GM23338 (cell line): Measurements from ENCODE around the gene DNTTIP2. TPM values are rescaled to one million over a fixed set of nuclear protein-coding genes. Genes with fewer than 3 reads are reported as not detected.

Experiments used
- ATAC-seq: fragments of 200-7000 bp; cut with Tn5 transposase; 3 replicates; pipeline ENCODE4 v1.9.1; 2020
- DNase-seq: peaks from one replicate; pipeline ENCODE4 v3.0.0-alpha.2; 2015; ENCODE audit warnings: low spot score
- H2AFZ ChIP-seq: fragments of 200-600 bp; sonication (generic); 2 replicates; pipeline ENCODE4 v1.8.0; 2016; ENCODE audit warnings: antibody characterized with exemption, mild to moderate bottlenecking, moderate library complexity
- H3F3A ChIP-seq: fragments of 200-600 bp; sonication (generic); replicated peaks from 2 replicates; pipeline ENCODE4 v1.8.0; 2017; ENCODE audit warnings: antibody characterized with exemption, mixed run types, low read depth
- H3K27ac ChIP-seq: fragments of 200-600 bp; sonication (generic); 2 replicates; pipeline ENCODE4 v1.6.1; 2016; ENCODE audit warnings: low read depth
- H3K27me3 ChIP-seq: fragments of 200-600 bp; sonication (generic); 2 replicates; pipeline ENCODE4 v1.8.0; 2016; ENCODE audit warnings: mild to moderate bottlenecking, mixed run types, moderate library complexity; ENCODE audit not compliant: insufficient read depth
- H3K36me3 ChIP-seq: fragments of 200-600 bp; sonication (generic); 2 replicates; pipeline ENCODE4 v1.8.0; 2016; ENCODE audit warnings: mild to moderate bottlenecking; ENCODE audit not compliant: insufficient read depth
- H3K4me1 ChIP-seq: fragments of 200-600 bp; sonication (generic); 2 replicates; pipeline ENCODE4 v1.8.0; 2016; ENCODE audit warnings: mild to moderate bottlenecking, moderate library complexity; ENCODE audit not compliant: insufficient read depth
- H3K4me2 ChIP-seq: fragments of 200-600 bp; sonication (generic); 2 replicates; pipeline ENCODE4 v1.7.1; 2017; ENCODE audit warnings: mixed run types
- H3K4me3 ChIP-seq: fragments of 200-600 bp; sonication (generic); 2 replicates; pipeline ENCODE4 v1.6.1; 2016; ENCODE audit warnings: mixed run types
- H3K79me2 ChIP-seq: fragments of 200-600 bp; sonication (generic); replicated peaks from 2 replicates; pipeline ENCODE4 v1.8.0; 2017; ENCODE audit warnings: mild to moderate bottlenecking; ENCODE audit not compliant: insufficient read depth
- H3K9me2 ChIP-seq: fragments of 200-600 bp; sonication (generic); 2 replicates; pipeline ENCODE4 v1.8.0; 2017; ENCODE audit not compliant: insufficient read depth
- H4K20me1 ChIP-seq: fragments of 200-600 bp; sonication (generic); replicated peaks from 2 replicates; pipeline ENCODE4 v1.8.0; 2017; ENCODE audit warnings: mild to moderate bottlenecking; ENCODE audit not compliant: insufficient read depth
- H3K27ac Mint-ChIP-seq: 2 replicates; pipeline ENCODE4 v1.8.0; 2020; ENCODE audit warnings: inconsistent platforms, mild to moderate bottlenecking, moderate library complexity, mixed read lengths
- H3K27me3 Mint-ChIP-seq: 3 replicates; pipeline ENCODE4 v1.8.0; 2022; ENCODE audit warnings: low read depth, mild to moderate bottlenecking, moderate library complexity, mixed read lengths, inconsistent platforms; ENCODE audit not compliant: insufficient read depth, poor library complexity
- H3K36me3 Mint-ChIP-seq: 3 replicates; pipeline ENCODE4 v1.8.0; 2021; ENCODE audit warnings: low read depth, mild to moderate bottlenecking, inconsistent platforms, moderate library complexity, mixed read lengths
- H3K4me1 Mint-ChIP-seq: 3 replicates; pipeline ENCODE4 v1.8.0; 2020; ENCODE audit warnings: mild to moderate bottlenecking, inconsistent platforms, mixed read lengths
- H3K4me3 Mint-ChIP-seq: 3 replicates; pipeline ENCODE4 v1.8.0; 2021; ENCODE audit warnings: moderate library complexity, mild to moderate bottlenecking, inconsistent platforms, mixed read lengths
- H3K9me3 Mint-ChIP-seq: 3 replicates; pipeline ENCODE4 v1.8.0; 2020; ENCODE audit warnings: moderate library complexity, mild to moderate bottlenecking, inconsistent platforms, mixed read lengths
- CREB1 ChIP-seq: fragments of 250-450 bp; sonication (Bioruptor Pico); IDR thresholded peaks from 2 replicates; pipeline ENCODE4 v1.5.0; 2020; ENCODE audit warnings: low read depth, mild to moderate bottlenecking, moderate library complexity
- EZH2 ChIP-seq: fragments of 200-600 bp; sonication (generic); IDR thresholded peaks from one replicate; pipeline ENCODE4 v1.8.0; 2017; ENCODE audit warnings: antibody characterized with exemption, mild to moderate bottlenecking, low read depth; ENCODE audit not compliant: unreplicated experiment
- EZH2phosphoT487 ChIP-seq: fragments of 200-600 bp; sonication (generic); IDR thresholded peaks from one replicate; pipeline ENCODE4 v1.8.1; 2018; ENCODE audit warnings: antibody characterized with exemption; ENCODE audit not compliant: unreplicated experiment
- JUNB ChIP-seq: IDR thresholded peaks from one replicate; pipeline ENCODE4 v1.6.1; 2016; ENCODE audit warnings: antibody characterized with exemption; ENCODE audit not compliant: unreplicated experiment
- NANOG ChIP-seq: IDR thresholded peaks from 2 replicates; pipeline ENCODE4 v1.6.1; 2016; ENCODE audit warnings: antibody characterized with exemption, borderline replicate concordance
- POLR2AphosphoS5 ChIP-seq: IDR thresholded peaks from 2 replicates; pipeline ENCODE4 v1.6.1; 2016; ENCODE audit warnings: antibody characterized with exemption, low read depth
- STAT1 ChIP-seq: IDR thresholded peaks from one replicate; pipeline ENCODE4 v1.6.1; 2016; ENCODE audit warnings: antibody characterized with exemption; ENCODE audit not compliant: unreplicated experiment
- ZNF114 ChIP-seq: fragments of 250-450 bp; sonication (Bioruptor Pico); IDR thresholded peaks from 2 replicates; pipeline ENCODE4 v1.5.0; 2020; ENCODE audit warnings: mild to moderate bottlenecking, moderate library complexity
- ZNF331 ChIP-seq: fragments of 250-450 bp; sonication (Bioruptor Pico); IDR thresholded peaks from 2 replicates; pipeline ENCODE4 v1.5.0; 2020; ENCODE audit warnings: low read depth, mild to moderate bottlenecking, moderate library complexity
- polyA plus RNA-seq: library from polyadenylated mRNA; unstranded; fragments of >200 nt; fragmentation: Nextera tagmentation; extraction: Ambion mirVana; gene quantifications from 2 replicates; pipeline ENCODE4 v1.2.1, GENCODE V29; 2016
- total RNA-seq: library from RNA; depleted of rRNA; stranded (reverse); fragments of >200 nt; shearing (Covaris generic); gene quantifications from 2 replicates; pipeline ENCODE4 v1.2.3, GENCODE V29; 2014
- TF ChIP-seq, protein P1 (sequence below): IDR thresholded peaks from one replicate; pipeline ENCODE4 v1.6.1; 2018; ENCODE audit warnings: antibody characterized with exemption; ENCODE audit not compliant: unreplicated experiment
- TF ChIP-seq, protein P2 (sequence below), 2 experiments: fragments of 200-600 bp in 1 of 2; sonication (generic) in 1 of 2; conservative IDR thresholded peaks; 2 replicates each; pipeline versions ENCODE4 v1.5.1 to v1.6.1; 2016 to 2017; ENCODE audit warnings: antibody characterized with exemption in 2 of 2, low read depth in 2 of 2, mild to moderate bottlenecking in 2 of 2, moderate library complexity in 1 of 2
- TF ChIP-seq, protein P3 (sequence below): fragments of 250-450 bp; sonication (Bioruptor Pico); IDR thresholded peaks from 2 replicates; pipeline ENCODE4 v1.5.0; 2020; ENCODE audit warnings: mild to moderate bottlenecking, moderate library complexity
- TF ChIP-seq, protein P4 (sequence below): IDR thresholded peaks from 2 replicates; pipeline ENCODE4 v1.6.1; 2016; ENCODE audit warnings: antibody characterized with exemption

DNTTIP2 gene
- total and polyA plus RNA-seq, 2 experiments from 2014 or later = 48.1 to 91.3 TPM

DNA sequence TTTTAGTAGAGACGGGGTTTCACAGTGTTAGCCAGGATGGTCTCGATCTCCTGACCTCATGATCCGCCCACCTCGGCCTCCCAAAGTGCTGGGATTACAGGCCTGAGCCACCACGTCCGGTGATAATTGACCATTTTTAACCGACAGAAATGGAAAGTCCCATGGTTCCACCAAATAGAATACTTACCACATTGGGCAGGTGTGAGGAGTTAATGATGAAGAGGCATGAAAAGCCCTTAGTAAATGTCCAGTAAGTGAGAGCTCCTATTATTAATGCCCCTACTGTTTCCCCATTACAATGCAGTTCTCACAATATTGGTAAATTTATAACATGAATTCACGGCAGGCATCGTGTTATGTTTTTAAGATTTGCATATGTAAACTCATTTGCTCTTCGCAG, 38.3 kb upstream of the DNTTIP2 start:
- Histone ChIP-seq H3K4me3 (no peak overlapping the region), H3K4me2 (no peak overlapping the region), H3K4me1 (no peaks in the 10 kb centered on the region; the same call in none of the 2 replicates), H2AFZ (no peak overlapping the region), H3K27me3 (no peaks in the 10 kb centered on the region), H3F3A (no peaks in the 10 kb centered on the region), H3K36me3 (no peaks in the 10 kb centered on the region), H3K27ac (no peak overlapping the region), H3K9me2 (no peaks in the 10 kb centered on the region), H4K20me1 (no peaks in the 10 kb centered on the region), H3K79me2 (no peaks in the 10 kb centered on the region)
- TF ChIP-seq, protein P1, sequence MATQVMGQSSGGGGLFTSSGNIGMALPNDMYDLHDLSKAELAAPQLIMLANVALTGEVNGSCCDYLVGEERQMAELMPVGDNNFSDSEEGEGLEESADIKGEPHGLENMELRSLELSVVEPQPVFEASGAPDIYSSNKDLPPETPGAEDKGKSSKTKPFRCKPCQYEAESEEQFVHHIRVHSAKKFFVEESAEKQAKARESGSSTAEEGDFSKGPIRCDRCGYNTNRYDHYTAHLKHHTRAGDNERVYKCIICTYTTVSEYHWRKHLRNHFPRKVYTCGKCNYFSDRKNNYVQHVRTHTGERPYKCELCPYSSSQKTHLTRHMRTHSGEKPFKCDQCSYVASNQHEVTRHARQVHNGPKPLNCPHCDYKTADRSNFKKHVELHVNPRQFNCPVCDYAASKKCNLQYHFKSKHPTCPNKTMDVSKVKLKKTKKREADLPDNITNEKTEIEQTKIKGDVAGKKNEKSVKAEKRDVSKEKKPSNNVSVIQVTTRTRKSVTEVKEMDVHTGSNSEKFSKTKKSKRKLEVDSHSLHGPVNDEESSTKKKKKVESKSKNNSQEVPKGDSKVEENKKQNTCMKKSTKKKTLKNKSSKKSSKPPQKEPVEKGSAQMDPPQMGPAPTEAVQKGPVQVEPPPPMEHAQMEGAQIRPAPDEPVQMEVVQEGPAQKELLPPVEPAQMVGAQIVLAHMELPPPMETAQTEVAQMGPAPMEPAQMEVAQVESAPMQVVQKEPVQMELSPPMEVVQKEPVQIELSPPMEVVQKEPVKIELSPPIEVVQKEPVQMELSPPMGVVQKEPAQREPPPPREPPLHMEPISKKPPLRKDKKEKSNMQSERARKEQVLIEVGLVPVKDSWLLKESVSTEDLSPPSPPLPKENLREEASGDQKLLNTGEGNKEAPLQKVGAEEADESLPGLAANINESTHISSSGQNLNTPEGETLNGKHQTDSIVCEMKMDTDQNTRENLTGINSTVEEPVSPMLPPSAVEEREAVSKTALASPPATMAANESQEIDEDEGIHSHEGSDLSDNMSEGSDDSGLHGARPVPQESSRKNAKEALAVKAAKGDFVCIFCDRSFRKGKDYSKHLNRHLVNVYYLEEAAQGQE = no peak
- TF ChIP-seq JUNB = no peak
- TF ChIP-seq, protein P2, sequence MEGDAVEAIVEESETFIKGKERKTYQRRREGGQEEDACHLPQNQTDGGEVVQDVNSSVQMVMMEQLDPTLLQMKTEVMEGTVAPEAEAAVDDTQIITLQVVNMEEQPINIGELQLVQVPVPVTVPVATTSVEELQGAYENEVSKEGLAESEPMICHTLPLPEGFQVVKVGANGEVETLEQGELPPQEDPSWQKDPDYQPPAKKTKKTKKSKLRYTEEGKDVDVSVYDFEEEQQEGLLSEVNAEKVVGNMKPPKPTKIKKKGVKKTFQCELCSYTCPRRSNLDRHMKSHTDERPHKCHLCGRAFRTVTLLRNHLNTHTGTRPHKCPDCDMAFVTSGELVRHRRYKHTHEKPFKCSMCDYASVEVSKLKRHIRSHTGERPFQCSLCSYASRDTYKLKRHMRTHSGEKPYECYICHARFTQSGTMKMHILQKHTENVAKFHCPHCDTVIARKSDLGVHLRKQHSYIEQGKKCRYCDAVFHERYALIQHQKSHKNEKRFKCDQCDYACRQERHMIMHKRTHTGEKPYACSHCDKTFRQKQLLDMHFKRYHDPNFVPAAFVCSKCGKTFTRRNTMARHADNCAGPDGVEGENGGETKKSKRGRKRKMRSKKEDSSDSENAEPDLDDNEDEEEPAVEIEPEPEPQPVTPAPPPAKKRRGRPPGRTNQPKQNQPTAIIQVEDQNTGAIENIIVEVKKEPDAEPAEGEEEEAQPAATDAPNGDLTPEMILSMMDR (conservative IDR thresholded peaks at IDR 0.05; ENCODE audit: low read depth in 2 of 2) = no peak
- no peak for TF ChIP-seq CREB1 (CRISPR knock-in tag)
- TF ChIP-seq ZNF114 (CRISPR knock-in tag) = no peak
- TF ChIP-seq, protein P3, sequence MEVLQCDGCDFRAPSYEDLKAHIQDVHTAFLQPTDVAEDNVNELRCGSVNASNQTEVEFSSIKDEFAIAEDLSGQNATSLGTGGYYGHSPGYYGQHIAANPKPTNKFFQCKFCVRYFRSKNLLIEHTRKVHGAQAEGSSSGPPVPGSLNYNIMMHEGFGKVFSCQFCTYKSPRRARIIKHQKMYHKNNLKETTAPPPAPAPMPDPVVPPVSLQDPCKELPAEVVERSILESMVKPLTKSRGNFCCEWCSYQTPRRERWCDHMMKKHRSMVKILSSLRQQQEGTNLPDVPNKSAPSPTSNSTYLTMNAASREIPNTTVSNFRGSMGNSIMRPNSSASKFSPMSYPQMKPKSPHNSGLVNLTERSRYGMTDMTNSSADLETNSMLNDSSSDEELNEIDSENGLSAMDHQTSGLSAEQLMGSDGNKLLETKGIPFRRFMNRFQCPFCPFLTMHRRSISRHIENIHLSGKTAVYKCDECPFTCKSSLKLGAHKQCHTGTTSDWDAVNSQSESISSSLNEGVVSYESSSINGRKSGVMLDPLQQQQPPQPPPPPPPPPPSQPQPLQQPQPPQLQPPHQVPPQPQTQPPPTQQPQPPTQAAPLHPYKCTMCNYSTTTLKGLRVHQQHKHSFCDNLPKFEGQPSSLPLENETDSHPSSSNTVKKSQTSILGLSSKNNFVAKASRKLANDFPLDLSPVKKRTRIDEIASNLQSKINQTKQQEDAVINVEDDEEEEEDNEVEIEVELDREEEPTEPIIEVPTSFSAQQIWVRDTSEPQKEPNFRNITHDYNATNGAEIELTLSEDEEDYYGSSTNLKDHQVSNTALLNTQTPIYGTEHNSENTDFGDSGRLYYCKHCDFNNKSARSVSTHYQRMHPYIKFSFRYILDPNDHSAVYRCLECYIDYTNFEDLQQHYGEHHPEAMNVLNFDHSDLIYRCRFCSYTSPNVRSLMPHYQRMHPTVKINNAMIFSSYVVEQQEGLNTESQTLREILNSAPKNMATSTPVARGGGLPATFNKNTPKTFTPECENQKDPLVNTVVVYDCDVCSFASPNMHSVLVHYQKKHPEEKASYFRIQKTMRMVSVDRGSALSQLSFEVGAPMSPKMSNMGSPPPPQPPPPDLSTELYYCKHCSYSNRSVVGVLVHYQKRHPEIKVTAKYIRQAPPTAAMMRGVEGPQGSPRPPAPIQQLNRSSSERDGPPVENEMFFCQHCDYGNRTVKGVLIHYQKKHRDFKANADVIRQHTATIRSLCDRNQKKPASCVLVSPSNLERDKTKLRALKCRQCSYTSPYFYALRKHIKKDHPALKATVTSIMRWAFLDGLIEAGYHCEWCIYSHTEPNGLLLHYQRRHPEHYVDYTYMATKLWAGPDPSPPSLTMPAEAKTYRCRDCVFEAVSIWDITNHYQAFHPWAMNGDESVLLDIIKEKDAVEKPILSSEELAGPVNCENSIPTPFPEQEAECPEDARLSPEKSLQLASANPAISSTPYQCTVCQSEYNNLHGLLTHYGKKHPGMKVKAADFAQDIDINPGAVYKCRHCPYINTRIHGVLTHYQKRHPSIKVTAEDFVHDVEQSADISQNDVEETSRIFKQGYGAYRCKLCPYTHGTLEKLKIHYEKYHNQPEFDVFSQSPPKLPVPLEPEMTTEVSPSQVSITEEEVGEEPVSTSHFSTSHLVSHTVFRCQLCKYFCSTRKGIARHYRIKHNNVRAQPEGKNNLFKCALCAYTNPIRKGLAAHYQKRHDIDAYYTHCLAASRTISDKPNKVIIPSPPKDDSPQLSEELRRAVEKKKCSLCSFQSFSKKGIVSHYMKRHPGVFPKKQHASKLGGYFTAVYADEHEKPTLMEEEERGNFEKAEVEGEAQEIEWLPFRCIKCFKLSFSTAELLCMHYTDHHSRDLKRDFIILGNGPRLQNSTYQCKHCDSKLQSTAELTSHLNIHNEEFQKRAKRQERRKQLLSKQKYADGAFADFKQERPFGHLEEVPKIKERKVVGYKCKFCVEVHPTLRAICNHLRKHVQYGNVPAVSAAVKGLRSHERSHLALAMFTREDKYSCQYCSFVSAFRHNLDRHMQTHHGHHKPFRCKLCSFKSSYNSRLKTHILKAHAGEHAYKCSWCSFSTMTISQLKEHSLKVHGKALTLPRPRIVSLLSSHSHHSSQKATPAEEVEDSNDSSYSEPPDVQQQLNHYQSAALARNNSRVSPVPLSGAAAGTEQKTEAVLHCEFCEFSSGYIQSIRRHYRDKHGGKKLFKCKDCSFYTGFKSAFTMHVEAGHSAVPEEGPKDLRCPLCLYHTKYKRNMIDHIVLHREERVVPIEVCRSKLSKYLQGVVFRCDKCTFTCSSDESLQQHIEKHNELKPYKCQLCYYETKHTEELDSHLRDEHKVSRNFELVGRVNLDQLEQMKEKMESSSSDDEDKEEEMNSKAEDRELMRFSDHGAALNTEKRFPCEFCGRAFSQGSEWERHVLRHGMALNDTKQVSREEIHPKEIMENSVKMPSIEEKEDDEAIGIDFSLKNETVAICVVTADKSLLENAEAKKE (CRISPR knock-in tag) = no peak
- TF ChIP-seq EZH2phosphoT487 = no peak
- no peak for TF ChIP-seq NANOG
- TF ChIP-seq, protein P4, sequence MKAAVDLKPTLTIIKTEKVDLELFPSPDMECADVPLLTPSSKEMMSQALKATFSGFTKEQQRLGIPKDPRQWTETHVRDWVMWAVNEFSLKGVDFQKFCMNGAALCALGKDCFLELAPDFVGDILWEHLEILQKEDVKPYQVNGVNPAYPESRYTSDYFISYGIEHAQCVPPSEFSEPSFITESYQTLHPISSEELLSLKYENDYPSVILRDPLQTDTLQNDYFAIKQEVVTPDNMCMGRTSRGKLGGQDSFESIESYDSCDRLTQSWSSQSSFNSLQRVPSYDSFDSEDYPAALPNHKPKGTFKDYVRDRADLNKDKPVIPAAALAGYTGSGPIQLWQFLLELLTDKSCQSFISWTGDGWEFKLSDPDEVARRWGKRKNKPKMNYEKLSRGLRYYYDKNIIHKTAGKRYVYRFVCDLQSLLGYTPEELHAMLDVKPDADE = no peak
- TF ChIP-seq POLR2AphosphoS5 = no peak
- TF ChIP-seq EZH2 = no peak
- no peak for TF ChIP-seq ZNF331 (CRISPR knock-in tag)
- no peak for TF ChIP-seq STAT1
- ATAC-seq (no peak), DNase-seq (no peak)
- H3K4me1 Mint-ChIP-seq = peaks cover 11% of the 10 kb centered on the region
- peaks cover 24% of the 10 kb centered on the region for H3K9me3 Mint-ChIP-seq
- H3K27me3 Mint-ChIP-seq = no peaks in the 10 kb centered on the region
- peaks cover 16% of the 10 kb centered on the region for H3K36me3 Mint-ChIP-seq
- H3K4me3 Mint-ChIP-seq = no peak overlapping the region
- no peak overlapping the region for H3K27ac Mint-ChIP-seq
